Right lobe of liver (tissue), 6 donors: ENCODE results near the gene ARID5B. TPM values are rescaled to one million over a fixed set of nuclear protein-coding genes. Genes with fewer than 3 reads are reported as not detected.

Experiments
- ATAC-seq, 4 donors: fragments of 200-7000 bp; cut with Tn5 transposase; one replicate each; pipeline ENCODE4 v1.9.1; 2020; ENCODE audit warnings: mild to moderate bottlenecking in 4 of 4, moderate library complexity in 4 of 4
- DNase-seq, 3 donors: peaks; one replicate each; pipeline ENCODE4 v3.0.0-alpha.2; 2020
- H3K27ac ChIP-seq, 3 donors: fragments of 200-600 bp; one replicate each; pipeline ENCODE4 v1.8.0; 2022
- H3K27me3 ChIP-seq, 2 donors: fragments of 200-600 bp; one replicate each; pipeline ENCODE4 v1.8.0; 2022
- H3K36me3 ChIP-seq, 4 donors: fragments of 200-600 bp; sonication (generic) in 1 of 4; one replicate each; pipeline versions ENCODE4 v1.5.1 to v1.8.0; 2017 to 2022; ENCODE audit warnings: control low read depth in 1 of 4
- H3K4me1 ChIP-seq, 4 donors: fragments of 200-600 bp; sonication (generic) in 1 of 4; one replicate each; pipeline versions ENCODE4 v1.5.1 to v1.8.0; 2017 to 2022; ENCODE audit warnings: control low read depth in 1 of 4
- H3K4me3 ChIP-seq, 3 donors: fragments of 200-600 bp; one replicate each; pipeline ENCODE4 v1.8.0; 2022
- H3K9me3 ChIP-seq, 4 donors: fragments of 200-600 bp; sonication (generic) in 1 of 4; one replicate each; pipeline versions ENCODE4 v1.5.1 to v1.8.0; 2017 to 2022; ENCODE audit warnings: control low read depth in 1 of 4
- POLR2A ChIP-seq: fragments of 450-650 bp; IDR thresholded peaks from one replicate; pipeline ENCODE4 v1.6.1; 2017; ENCODE audit warnings: antibody characterized with exemption, mild to moderate bottlenecking
- WGBS: methylation state at CpG from one replicate; pipeline ENCODE4 v1.1.6; 2018; ENCODE audit warnings: low coverage, low lambda C conversion rate; ENCODE audit not compliant: insufficient coverage; ENCODE audit errors: missing lambda C conversion rate; 5-methylcytosine and 5-hydroxymethylcytosine counted together
- intact Hi-C, 2 donors: fragments of 100-400 bp; cut with DNase I; formaldehyde crosslinking; loops; one replicate each; pipeline versions ENCODE4 v1.11.2 to v1.14.1; 2022
- total RNA-seq, 6 experiments: library from RNA; depleted of rRNA in 2 of 6; stranded (reverse); fragments of >200 nt in 2 of 6; fragmentation: NEBNext Ultra II Directional in 3 of 6; extraction: Animal tissue kit (Norgen Biotek cat#: 25700) in 3 of 6; gene quantifications; one replicate each; pipeline versions ENCODE4 v1.1.0 to v1.2.4, GENCODE V29; 2016 to 2023
- TF ChIP-seq, protein P1 (sequence below), 4 donors: fragments of 200-600 bp in 3 of 4; fragments of 450-650 bp in 1 of 4; IDR thresholded peaks; one replicate each; pipeline versions ENCODE4 v1.5.1 to v1.8.0; 2016 to 2022; ENCODE audit warnings: antibody characterized with exemption in 4 of 4, mild to moderate bottlenecking in 2 of 4
- donor health status: DM: no; HTN: yes; CAD: no.
- donor health status: DM: no; HTN: no; CAD: no.
- donor health status: DM: no; HTN: no; CAD: no.
- donor health status: DM: no; HTN: yes; CAD: no.
- donor health status: DM: no; HTN: yes; CAD: no.

ARID5B gene
- total RNA-seq, 6 experiments from 2014 or later: 2.7 to 10.5 (median 5.3) TPM

DNA sequence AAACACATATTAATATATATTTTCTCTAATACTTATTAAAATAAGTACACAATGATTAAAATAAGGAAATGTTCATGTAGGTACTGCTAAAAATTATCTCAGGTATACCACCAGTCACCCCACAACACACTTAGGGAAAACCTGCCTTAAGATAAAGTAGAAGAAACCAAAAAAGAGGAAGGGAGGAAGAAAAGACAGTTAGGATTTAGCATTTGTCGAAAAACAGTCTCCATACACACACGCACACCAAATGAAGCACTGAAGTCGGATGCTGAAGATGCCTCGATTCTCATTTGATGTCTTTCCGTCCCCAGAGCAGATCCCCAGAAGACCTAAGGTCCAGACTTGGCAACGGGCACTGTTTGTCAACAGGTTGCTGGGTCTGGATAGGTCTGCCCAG is 30.0 kb upstream of the ARID5B start:
- Histone ChIP-seq H3K9me3 (no peaks in the 10 kb centered on the region), H3K27me3 (no peaks in the 10 kb centered on the region), H3K36me3 (no peaks in the 10 kb centered on the region), H3K27ac (no peak overlapping the region), H3K4me3 (no peak overlapping the region), H3K4me1 (no peaks in the 10 kb centered on the region)
- no peak for TF ChIP-seq POLR2A
- TF ChIP-seq, protein P1, sequence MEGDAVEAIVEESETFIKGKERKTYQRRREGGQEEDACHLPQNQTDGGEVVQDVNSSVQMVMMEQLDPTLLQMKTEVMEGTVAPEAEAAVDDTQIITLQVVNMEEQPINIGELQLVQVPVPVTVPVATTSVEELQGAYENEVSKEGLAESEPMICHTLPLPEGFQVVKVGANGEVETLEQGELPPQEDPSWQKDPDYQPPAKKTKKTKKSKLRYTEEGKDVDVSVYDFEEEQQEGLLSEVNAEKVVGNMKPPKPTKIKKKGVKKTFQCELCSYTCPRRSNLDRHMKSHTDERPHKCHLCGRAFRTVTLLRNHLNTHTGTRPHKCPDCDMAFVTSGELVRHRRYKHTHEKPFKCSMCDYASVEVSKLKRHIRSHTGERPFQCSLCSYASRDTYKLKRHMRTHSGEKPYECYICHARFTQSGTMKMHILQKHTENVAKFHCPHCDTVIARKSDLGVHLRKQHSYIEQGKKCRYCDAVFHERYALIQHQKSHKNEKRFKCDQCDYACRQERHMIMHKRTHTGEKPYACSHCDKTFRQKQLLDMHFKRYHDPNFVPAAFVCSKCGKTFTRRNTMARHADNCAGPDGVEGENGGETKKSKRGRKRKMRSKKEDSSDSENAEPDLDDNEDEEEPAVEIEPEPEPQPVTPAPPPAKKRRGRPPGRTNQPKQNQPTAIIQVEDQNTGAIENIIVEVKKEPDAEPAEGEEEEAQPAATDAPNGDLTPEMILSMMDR (IDR thresholded peaks at IDR 0.05): no peak
- intact Hi-C loops: no loop called here
- DNase-seq (no peak), ATAC-seq (no peak)
- 79% methylated on average over 5 of the region's 6 CpGs for WGBS

DNA sequence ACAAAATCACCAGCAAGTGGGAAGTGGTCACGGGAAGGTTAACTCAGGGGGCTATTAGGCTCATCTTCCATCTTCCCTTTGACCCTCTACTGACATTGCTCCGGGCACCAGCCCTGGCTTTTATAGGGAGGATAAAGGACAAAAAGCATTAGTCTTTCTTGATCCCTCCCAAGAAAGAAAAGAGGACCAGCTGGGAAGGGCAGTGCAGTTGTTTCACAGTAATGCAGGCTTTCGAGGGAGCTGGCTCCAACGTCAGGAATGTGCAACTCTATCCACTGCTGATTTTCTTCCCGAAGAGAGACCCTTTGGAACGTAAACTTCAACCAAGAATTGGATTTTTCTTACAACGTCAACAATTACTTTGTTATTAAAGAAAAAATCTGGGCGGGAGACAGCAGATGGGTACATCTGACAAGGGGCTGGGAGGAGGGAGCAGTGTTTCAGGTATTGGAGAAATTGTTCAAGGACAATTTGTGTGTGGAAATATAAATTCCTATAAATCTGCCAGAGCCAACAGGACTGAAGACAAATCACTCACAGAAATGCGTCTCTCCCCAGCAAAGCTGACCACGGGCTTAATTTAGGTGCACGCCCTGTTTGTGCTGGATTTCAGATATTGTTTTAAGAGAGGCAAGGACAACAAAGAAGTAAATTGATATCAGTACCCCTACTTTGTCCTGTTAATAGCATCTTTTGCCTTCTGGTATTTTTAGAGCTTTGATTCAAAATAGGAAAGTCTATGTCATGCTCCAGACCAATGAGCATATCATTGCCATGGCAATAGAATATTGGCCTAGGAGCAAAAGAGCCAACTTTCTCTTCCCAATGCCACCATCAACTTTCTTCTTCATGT is 23.4 kb upstream of the ARID5B start:
- intact Hi-C loops: no loop called here
- ATAC-seq (no peak), DNase-seq (no peak)
- no peaks in the 10 kb centered on the region for H3K4me1 ChIP-seq
- no peaks in the 10 kb centered on the region for H3K36me3 ChIP-seq
- TF ChIP-seq, protein P1 (IDR thresholded peaks at IDR 0.05): no peak
- TF ChIP-seq POLR2A: no peak
- 67% methylated on average over 11 of the region's 11 CpGs for WGBS
- no peak overlapping the region for H3K27ac ChIP-seq
- no peaks in the 10 kb centered on the region for H3K27me3 ChIP-seq
- no peaks in the 10 kb centered on the region for H3K9me3 ChIP-seq
- H3K4me3 ChIP-seq: no peak overlapping the region

DNA sequence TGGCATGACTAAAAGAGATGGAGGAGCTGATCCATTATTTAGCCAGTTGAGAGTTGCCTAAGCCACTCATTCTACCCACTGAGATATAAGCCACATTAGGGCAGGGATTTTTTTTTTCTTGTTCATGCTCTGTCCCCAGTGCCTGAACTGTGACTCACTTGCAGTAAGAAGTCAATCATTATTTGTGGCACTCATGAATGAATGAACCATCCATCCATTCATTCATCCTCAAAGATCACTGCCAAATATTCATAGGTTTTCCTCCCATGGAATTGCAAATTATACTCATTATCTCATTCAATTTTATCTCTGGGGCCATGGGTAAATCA is 22.8 kb upstream of the ARID5B start:
- intact Hi-C loops: no loop called here
- ATAC-seq: no peak
- H3K4me3 ChIP-seq: no peak overlapping the region

DNA sequence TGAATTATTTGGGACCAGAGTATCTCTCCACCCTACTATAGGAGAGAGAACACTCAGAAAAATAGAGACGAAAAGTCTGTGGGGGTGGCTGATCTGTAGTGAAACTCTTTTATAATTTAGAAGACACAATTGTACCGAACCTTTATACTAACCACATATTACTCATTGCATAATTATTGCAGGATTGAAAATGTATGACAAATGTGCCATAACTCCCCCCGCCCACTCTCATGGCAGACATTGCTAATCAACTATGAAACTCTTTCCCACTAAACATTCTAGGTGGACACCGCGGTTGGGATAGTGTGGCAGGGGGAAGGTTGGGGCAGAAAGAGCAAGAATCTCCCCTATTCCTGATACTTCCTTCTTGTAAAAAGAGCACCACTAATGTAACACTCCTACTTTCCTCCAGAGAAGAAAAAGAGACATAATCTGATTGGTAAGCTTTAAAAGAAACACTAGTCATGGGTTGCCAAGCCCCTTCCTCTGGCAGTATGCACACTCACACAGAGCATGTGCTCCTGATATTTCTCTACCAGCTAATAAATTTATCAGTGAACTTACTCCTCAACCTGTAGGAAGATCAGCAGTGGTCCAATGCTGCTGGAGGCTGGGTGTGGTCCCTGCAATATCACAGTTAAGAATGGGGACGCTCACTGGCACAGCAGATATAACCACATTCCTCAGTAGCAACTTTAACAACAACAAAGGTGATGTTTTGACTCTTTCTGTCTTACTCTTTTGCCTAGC is 18.7 kb upstream of the ARID5B start:
- Histone ChIP-seq H3K36me3 (no peaks in the 10 kb centered on the region), H3K27ac (no peak overlapping the region), H3K9me3 (no peaks in the 10 kb centered on the region), H3K27me3 (no peaks in the 10 kb centered on the region), H3K4me3 (no peak overlapping the region), H3K4me1 (no peaks in the 10 kb centered on the region)
- no peak for TF ChIP-seq POLR2A
- TF ChIP-seq, protein P1 (IDR thresholded peaks at IDR 0.05): no peak
- intact Hi-C loops: no loop called here
- WGBS: 78% methylated on average over 5 of the region's 6 CpGs
- no peak for ATAC-seq
- DNase-seq: no peak

More for the DNA sequence above, 22.8 kb upstream of the ARID5B start:
- Histone ChIP-seq H3K27me3 (no peaks in the 10 kb centered on the region), H3K36me3 (no peaks in the 10 kb centered on the region), H3K4me1 (no peaks in the 10 kb centered on the region), H3K27ac (no peak overlapping the region), H3K9me3 (no peaks in the 10 kb centered on the region)
- TF ChIP-seq, protein P1 (IDR thresholded peaks at IDR 0.05): no peak
- TF ChIP-seq POLR2A: no peak
- DNase-seq: no peak
